Lower leg skin (tissue), 4 donors: ENCODE results near the gene ZFYVE16. TPM values are rescaled to one million over a fixed set of nuclear protein-coding genes. Genes with fewer than 3 reads are reported as not detected.

Experiments
- DNase-seq, 2 donors: peaks; one replicate each; pipeline ENCODE4 v3.0.0-alpha.2; 2019; ENCODE audit warnings: low spot score in 2 of 2
- H3K4me3 ChIP-seq: fragments of 200-600 bp; sonication (generic); 2 replicates; pipeline ENCODE4 v1.5.1; 2017; ENCODE audit warnings: mild to moderate bottlenecking, low read depth; ENCODE audit not compliant: poor library complexity, severe bottlenecking
- POLR2A ChIP-seq, 2 donors: fragments of 450-650 bp; IDR thresholded peaks; one replicate each; pipeline ENCODE4 v1.6.1; 2016 to 2017; ENCODE audit warnings: antibody characterized with exemption in 2 of 2, mild to moderate bottlenecking in 1 of 2, moderate library complexity in 1 of 2
- WGBS, 2 donors: methylation state at CpG; one replicate each; pipeline ENCODE4 v1.1.5; 2018; 5-methylcytosine and 5-hydroxymethylcytosine counted together
- intact Hi-C: fragments of 100-400 bp; cut with DNase I; formaldehyde crosslinking; loops from one replicate; pipeline ENCODE4 v1.15.0; 2023; ENCODE audit warnings: low total_unique reads
- total RNA-seq, 4 donors: library from RNA; depleted of rRNA; stranded (reverse); fragments of >200 nt; gene quantifications; one replicate each; pipeline ENCODE4 v1.1.0, GENCODE V29; 2016
- TF ChIP-seq, protein P1 (sequence below), 3 donors: fragments of 450-650 bp; IDR thresholded peaks; one replicate each; pipeline ENCODE4 v1.5.1; 2016; ENCODE audit warnings: antibody characterized with exemption in 3 of 3, mild to moderate bottlenecking in 3 of 3, moderate library complexity in 2 of 3

ZFYVE16 gene
- total RNA-seq, 4 donors from 2014 or later = 11.7 to 19.2 (median 13.4) TPM

DNA sequence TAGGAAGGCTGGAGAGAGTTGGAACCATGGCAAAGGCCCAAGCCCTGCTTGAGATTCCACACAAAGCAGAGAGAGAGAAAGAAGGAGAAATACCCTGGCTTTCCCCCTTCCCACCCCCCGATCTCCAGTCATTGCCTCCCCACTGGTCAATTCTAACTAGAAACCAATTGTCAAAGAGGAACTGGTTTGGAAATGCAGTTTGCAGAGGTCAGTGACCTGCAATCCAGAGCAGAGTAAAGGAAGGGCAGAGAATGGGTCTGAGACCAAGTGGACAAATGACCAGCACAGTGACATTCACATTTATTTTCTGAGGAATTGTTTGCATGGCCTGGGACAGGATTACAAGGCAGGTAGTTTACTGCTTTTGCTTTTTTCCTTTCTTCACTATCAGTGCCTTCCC lies 37.5 kb upstream of the ZFYVE16 start:
- no peak for DNase-seq
- 46 to 67% methylated on average over 1 of the region's 1 CpG for WGBS, 2 donors
- TF ChIP-seq, protein P1, sequence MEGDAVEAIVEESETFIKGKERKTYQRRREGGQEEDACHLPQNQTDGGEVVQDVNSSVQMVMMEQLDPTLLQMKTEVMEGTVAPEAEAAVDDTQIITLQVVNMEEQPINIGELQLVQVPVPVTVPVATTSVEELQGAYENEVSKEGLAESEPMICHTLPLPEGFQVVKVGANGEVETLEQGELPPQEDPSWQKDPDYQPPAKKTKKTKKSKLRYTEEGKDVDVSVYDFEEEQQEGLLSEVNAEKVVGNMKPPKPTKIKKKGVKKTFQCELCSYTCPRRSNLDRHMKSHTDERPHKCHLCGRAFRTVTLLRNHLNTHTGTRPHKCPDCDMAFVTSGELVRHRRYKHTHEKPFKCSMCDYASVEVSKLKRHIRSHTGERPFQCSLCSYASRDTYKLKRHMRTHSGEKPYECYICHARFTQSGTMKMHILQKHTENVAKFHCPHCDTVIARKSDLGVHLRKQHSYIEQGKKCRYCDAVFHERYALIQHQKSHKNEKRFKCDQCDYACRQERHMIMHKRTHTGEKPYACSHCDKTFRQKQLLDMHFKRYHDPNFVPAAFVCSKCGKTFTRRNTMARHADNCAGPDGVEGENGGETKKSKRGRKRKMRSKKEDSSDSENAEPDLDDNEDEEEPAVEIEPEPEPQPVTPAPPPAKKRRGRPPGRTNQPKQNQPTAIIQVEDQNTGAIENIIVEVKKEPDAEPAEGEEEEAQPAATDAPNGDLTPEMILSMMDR (IDR thresholded peaks at IDR 0.05) = no peak
- no peak for TF ChIP-seq POLR2A (IDR thresholded peaks at IDR 0.05)
- H3K4me3 ChIP-seq = no peak overlapping the region
- intact Hi-C loops = no loop called here

DNA sequence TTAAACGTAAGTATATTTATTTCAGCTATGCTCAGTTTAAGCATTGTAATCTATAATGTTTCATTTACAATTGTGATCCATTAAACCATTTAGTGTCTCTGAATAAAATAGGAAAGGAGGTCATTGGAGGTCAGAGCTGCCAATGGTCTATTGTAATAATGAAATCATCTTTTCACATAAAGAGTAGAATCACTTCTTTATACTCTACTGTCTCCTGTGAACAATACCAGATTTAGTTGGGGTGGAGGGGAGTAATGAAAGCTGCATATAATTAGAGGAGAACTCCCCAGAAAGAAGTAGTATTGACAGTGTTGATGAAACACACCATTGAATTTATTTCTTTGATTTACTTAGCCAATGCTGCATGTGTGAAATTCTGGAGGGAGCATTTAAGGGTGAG lies 35.1 kb upstream of the ZFYVE16 start:
- intact Hi-C loops = no loop called here
- no peak overlapping the region for H3K4me3 ChIP-seq
- DNase-seq = no peak
- 88 to 89% methylated on average over 1 of the region's 1 CpG for WGBS, 2 donors
- TF ChIP-seq POLR2A (IDR thresholded peaks at IDR 0.05) = no peak
- TF ChIP-seq, protein P1 (IDR thresholded peaks at IDR 0.05) = no peak

GRCh38 chr5:80374188-80374587 lies 33.7 kb upstream of the ZFYVE16 start:
- DNase-seq = no peak
- TF ChIP-seq POLR2A (IDR thresholded peaks at IDR 0.05) = no peak
- TF ChIP-seq, protein P1 (IDR thresholded peaks at IDR 0.05) = no peak
- 74 to 98% methylated on average over 3 of the region's 3 CpGs for WGBS, 2 donors
- intact Hi-C loops = no loop called here
- no peak overlapping the region for H3K4me3 ChIP-seq

DNA sequence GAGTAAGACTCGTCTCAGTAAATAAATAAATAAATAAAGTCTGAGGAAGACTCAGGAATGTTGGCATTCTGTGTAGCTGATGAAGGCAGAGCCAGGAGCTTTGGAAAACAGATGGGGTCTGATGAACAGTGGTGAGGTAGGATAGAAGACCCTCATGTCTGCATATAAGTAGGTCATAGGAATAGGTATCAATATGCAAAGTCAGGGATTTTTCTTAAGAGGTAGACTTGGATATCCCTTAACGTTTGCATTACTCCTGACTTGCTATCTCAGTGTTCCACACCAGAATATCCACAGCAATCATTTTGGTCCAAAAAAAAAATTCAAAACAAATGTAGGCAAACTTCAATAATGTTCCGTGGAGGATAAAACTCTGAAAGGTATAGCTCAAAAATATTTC lies 31.3 kb upstream of the ZFYVE16 start:
- WGBS, 2 donors = 88 to 91% methylated on average over 3 of the region's 3 CpGs
- intact Hi-C loops = no loop called here
- TF ChIP-seq, protein P1 (IDR thresholded peaks at IDR 0.05) = no peak
- TF ChIP-seq POLR2A (IDR thresholded peaks at IDR 0.05) = no peak

GRCh38 chr5:80382488-80382887 lies 25.4 kb upstream of the ZFYVE16 start:
- TF ChIP-seq, protein P1 (IDR thresholded peaks at IDR 0.05) = no peak
- TF ChIP-seq POLR2A (IDR thresholded peaks at IDR 0.05) = no peak
- intact Hi-C loops = no loop called here
- no peak for DNase-seq
- no peak overlapping the region for H3K4me3 ChIP-seq
- 88 to 92% methylated on average over 4 of the region's 4 CpGs for WGBS, 2 donors

More for the DNA sequence above, 31.3 kb upstream of the ZFYVE16 start:
- no peak overlapping the region for H3K4me3 ChIP-seq
- DNase-seq = no peak

DNA sequence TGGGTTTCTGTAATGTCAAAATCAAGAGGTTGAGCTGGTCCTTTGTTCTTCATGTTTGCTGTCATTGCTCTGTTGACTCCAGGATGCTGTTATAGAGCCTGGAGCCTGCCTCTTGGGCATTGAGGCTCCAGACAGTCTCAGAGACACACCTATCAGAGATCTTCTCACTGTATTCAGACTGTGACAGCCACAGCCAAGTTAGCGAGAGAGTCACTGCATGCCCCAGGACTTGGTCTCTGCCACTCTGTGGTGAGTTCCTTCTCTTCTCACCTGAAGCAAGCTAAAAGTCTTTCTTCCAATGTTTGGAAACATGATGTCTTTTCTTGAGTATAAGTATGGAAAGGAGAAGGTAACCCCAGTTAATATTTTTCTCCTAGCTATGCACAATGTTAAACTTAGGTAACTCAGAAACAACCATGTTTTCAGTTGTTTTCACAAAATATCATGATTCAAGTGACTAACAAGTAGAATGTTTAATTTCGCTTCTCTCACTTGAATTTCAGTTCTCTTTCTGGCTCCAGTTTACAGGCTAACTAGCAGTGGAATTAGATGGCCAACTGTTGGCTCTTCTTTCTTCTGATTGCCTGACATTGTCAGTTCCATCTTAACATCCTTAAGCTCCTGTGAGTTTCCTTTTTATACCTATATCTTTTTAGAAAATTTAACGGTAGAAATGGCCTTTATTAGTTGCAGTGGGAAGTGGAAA lies 20.6 kb upstream of the ZFYVE16 start:
- no peak overlapping the region for H3K4me3 ChIP-seq
- TF ChIP-seq, protein P1 (IDR thresholded peaks at IDR 0.05) = no peak
- TF ChIP-seq POLR2A (IDR thresholded peaks at IDR 0.05) = no peak
- 87 to 89% methylated on average over 3 of the region's 3 CpGs for WGBS, 2 donors
- no peak for DNase-seq
- intact Hi-C loops = no loop called here
